Hepatocyte (in vitro differentiated cells): ENCODE measurements around the gene KLHL7. TPM values are rescaled to one million over a fixed set of nuclear protein-coding genes. Genes with fewer than 3 reads are reported as not detected.

ENCODE experiments used
- DNase-seq: peaks from one replicate; pipeline ENCODE4 v3.0.0-alpha.2; 2016; ENCODE audit warnings: low spot score
- H2AFZ ChIP-seq: fragments of 200-600 bp; sonication (generic); 2 replicates; pipeline ENCODE4 v1.6.0; 2016; ENCODE audit warnings: antibody characterized with exemption, mild to moderate bottlenecking
- H3K27ac ChIP-seq: fragments of 200-600 bp; sonication (generic); 2 replicates; pipeline ENCODE4 v1.5.1; 2016; ENCODE audit warnings: mild to moderate bottlenecking
- H3K27me3 ChIP-seq: fragments of 200-600 bp; sonication (generic); 2 replicates; pipeline ENCODE4 v1.6.1; 2016
- H3K36me3 ChIP-seq: fragments of 200-600 bp; sonication (generic); replicated peaks from 2 replicates; pipeline ENCODE4 v1.5.1; 2016; ENCODE audit warnings: low read depth; ENCODE audit not compliant: insufficient read depth
- H3K4me1 ChIP-seq: fragments of 200-600 bp; sonication (generic); 2 replicates; pipeline ENCODE4 v1.5.1; 2016; ENCODE audit warnings: mild to moderate bottlenecking, moderate library complexity; ENCODE audit not compliant: insufficient read depth
- H3K4me2 ChIP-seq: fragments of 200-600 bp; sonication (generic); 2 replicates; pipeline ENCODE4 v1.6.0; 2016
- H3K4me3 ChIP-seq: fragments of 200-600 bp; sonication (generic); 2 replicates; pipeline ENCODE4 v1.5.1; 2016; ENCODE audit warnings: mild to moderate bottlenecking
- H3K79me2 ChIP-seq: fragments of 200-600 bp; sonication (generic); 2 replicates; pipeline ENCODE4 v1.6.0; 2017; ENCODE audit warnings: mild to moderate bottlenecking
- H3K9me2 ChIP-seq: fragments of 200-600 bp; sonication (generic); replicated peaks from 2 replicates; pipeline ENCODE4 v1.6.0; 2017; ENCODE audit warnings: mild to moderate bottlenecking; ENCODE audit not compliant: insufficient read depth
- H3K9me3 ChIP-seq: fragments of 200-600 bp; sonication (generic); 2 replicates; pipeline ENCODE4 v1.5.1; 2016; ENCODE audit warnings: low read depth, mild to moderate bottlenecking
- H4K20me1 ChIP-seq: fragments of 200-600 bp; sonication (generic); 2 replicates; pipeline ENCODE4 v1.6.0; 2016; ENCODE audit warnings: mild to moderate bottlenecking; ENCODE audit not compliant: insufficient read depth, poor library complexity, severe bottlenecking
- CTCF ChIP-seq: fragments of 200-600 bp; sonication (generic); IDR thresholded peaks from 2 replicates; pipeline ENCODE4 v1.5.1; 2016; ENCODE audit warnings: antibody characterized with exemption, mild to moderate bottlenecking; ENCODE audit not compliant: poor library complexity
- EZH2 ChIP-seq: fragments of 200-600 bp; sonication (generic); IDR thresholded peaks from 2 replicates; pipeline ENCODE4 v1.6.1; 2016; ENCODE audit warnings: antibody characterized with exemption, mild to moderate bottlenecking, borderline replicate concordance
- EZH2phosphoT487 ChIP-seq: fragments of 200-600 bp; sonication (generic); IDR thresholded peaks from one replicate; pipeline ENCODE4 v1.6.1; 2018; ENCODE audit warnings: antibody characterized with exemption, mild to moderate bottlenecking, low read depth, moderate library complexity; ENCODE audit not compliant: unreplicated experiment, severe bottlenecking
- WGBS: methylation state at CpG from one replicate; pipeline ENCODE4 v1.1.6; 2016; ENCODE audit warnings: low lambda C conversion rate; ENCODE audit errors: missing lambda C conversion rate; 5-methylcytosine and 5-hydroxymethylcytosine counted together
- polyA plus RNA-seq: library from polyadenylated mRNA; unstranded; fragments of >200 nt; fragmentation: Nextera tagmentation; extraction: Ambion mirVana; gene quantifications from 2 replicates; pipeline ENCODE4 v1.2.1, GENCODE V29; 2016
- total RNA-seq: library from RNA; depleted of rRNA; stranded (reverse); fragments of >200 nt; gene quantifications from 2 replicates; pipeline ENCODE4 v1.2.3, GENCODE V29; 2014

KLHL7 gene
- total and polyA plus RNA-seq, 2 experiments from 2014 or later = 30.7 to 39.4 TPM

- Histone ChIP-seq H2AFZ (no peak overlapping the region), H3K79me2 (peaks cover 61% of the 10 kb centered on the region), H3K4me3 (no peak overlapping the region), H3K9me2 (no peaks in the 10 kb centered on the region), H3K27ac (peak overlapping the region; percentile 96), H3K27me3 (no peaks in the 10 kb centered on the region), H3K9me3 (no peaks in the 10 kb centered on the region), H3K4me1 (peaks cover 3% of the 10 kb centered on the region), H3K4me2 (peak overlapping the region; percentile 81), H4K20me1 (peaks cover 36% of the 10 kb centered on the region), H3K36me3 (no peaks in the 10 kb centered on the region)
- no peak for DNase-seq
- 49% methylated on average over 2 of the region's 2 CpGs for WGBS
- TF ChIP-seq EZH2 (no peak), EZH2phosphoT487 (no peak), CTCF (no peak)
Observed at GRCh38 chr7:23107781-23108180, 2.2 kb downstream of the KLHL7 start.

- Histone ChIP-seq H3K4me1 (peaks cover 3% of the 10 kb centered on the region), H4K20me1 (peaks cover 36% of the 10 kb centered on the region), H3K79me2 (peaks cover 73% of the 10 kb centered on the region), H3K27ac (no peak overlapping the region), H3K36me3 (no peaks in the 10 kb centered on the region), H2AFZ (no peak overlapping the region), H3K9me3 (no peaks in the 10 kb centered on the region), H3K9me2 (no peaks in the 10 kb centered on the region), H3K27me3 (no peaks in the 10 kb centered on the region), H3K4me2 (no peak overlapping the region), H3K4me3 (no peak overlapping the region)
- WGBS = 98% methylated on average over 4 of the region's 4 CpGs
- no peak for TF ChIP-seq EZH2
- TF ChIP-seq EZH2phosphoT487 = no peak
- no peak for TF ChIP-seq CTCF
- DNase-seq = no peak
Observed at GRCh38 chr7:23108995-23109394, 3.4 kb downstream of the KLHL7 start.

- Histone ChIP-seq H4K20me1 (peaks cover 37% of the 10 kb centered on the region), H3K4me1 (peaks cover 3% of the 10 kb centered on the region), H3K4me3 (no peak overlapping the region), H3K4me2 (no peak overlapping the region), H2AFZ (no peak overlapping the region), H3K27me3 (no peaks in the 10 kb centered on the region), H3K9me2 (no peaks in the 10 kb centered on the region), H3K36me3 (no peaks in the 10 kb centered on the region), H3K79me2 (peaks cover 78% of the 10 kb centered on the region), H3K27ac (no peak overlapping the region), H3K9me3 (no peaks in the 10 kb centered on the region)
- 89% methylated on average over 1 of the region's 1 CpG for WGBS
- DNase-seq = no peak
- TF ChIP-seq EZH2 (no peak), CTCF (no peak), EZH2phosphoT487 (no peak)
Observed at GRCh38 chr7:23109470-23109869, 3.9 kb downstream of the KLHL7 start.

- DNase-seq = no peak
- Histone ChIP-seq H3K27ac (no peak overlapping the region), H3K27me3 (no peaks in the 10 kb centered on the region), H3K36me3 (no peaks in the 10 kb centered on the region), H4K20me1 (peaks cover 34% of the 10 kb centered on the region), H3K4me2 (no peak overlapping the region), H2AFZ (no peak overlapping the region), H3K4me1 (no peaks in the 10 kb centered on the region), H3K9me3 (no peaks in the 10 kb centered on the region), H3K4me3 (no peak overlapping the region), H3K79me2 (peaks cover 82% of the 10 kb centered on the region), H3K9me2 (no peaks in the 10 kb centered on the region)
- no peak for TF ChIP-seq EZH2
- no peak for TF ChIP-seq EZH2phosphoT487
- TF ChIP-seq CTCF = no peak
- WGBS = 77% methylated on average over 3 of the region's 3 CpGs
Observed at GRCh38 chr7:23114896-23115295, 9.3 kb downstream of the KLHL7 start.
